Lung (tissue), 12 donors: ENCODE data around the gene BRMS1. TPM values are rescaled to one million over a fixed set of nuclear protein-coding genes. Genes with fewer than 3 reads are reported as not detected.

ENCODE experiments used
- ATAC-seq: fragments of 200-7000 bp; cut with Tn5 transposase; one replicate; pipeline ENCODE4 v1.9.1; 2020; ENCODE audit warnings: moderate number of reproducible peaks; ENCODE audit not compliant: insufficient read depth, low FRiP score
- DNase-seq, 3 donors: peaks; one replicate each; pipeline ENCODE4 v3.0.0-alpha.2; 2013 to 2017
- H3K27ac ChIP-seq, 2 donors: one replicate each; pipeline ENCODE4 v1.5.1; 2013; ENCODE audit warnings: mild to moderate bottlenecking in 2 of 2, moderate library complexity in 2 of 2, control low read depth in 1 of 2, inconsistent platforms in 1 of 2, low read depth in 1 of 2, low read length in 1 of 2
- H3K27me3 ChIP-seq, 3 donors: one replicate each; pipeline ENCODE4 v1.5.1; 2013; ENCODE audit warnings: low read length in 2 of 3; ENCODE audit not compliant: control insufficient read depth in 3 of 3, insufficient read depth in 3 of 3
- H3K36me3 ChIP-seq, 4 donors: one replicate each; pipeline ENCODE4 v1.5.1; 2013; ENCODE audit warnings: low read length in 4 of 4, mild to moderate bottlenecking in 1 of 4, moderate library complexity in 1 of 4; ENCODE audit not compliant: control insufficient read depth in 4 of 4, insufficient read depth in 4 of 4
- H3K4me1 ChIP-seq, 5 donors: one replicate each; pipeline ENCODE4 v1.5.1; 2013; ENCODE audit warnings: low read length in 5 of 5, mild to moderate bottlenecking in 2 of 5, moderate library complexity in 1 of 5; ENCODE audit not compliant: control insufficient read depth in 5 of 5, insufficient read depth in 5 of 5
- H3K4me3 ChIP-seq: one replicate; pipeline ENCODE4 v1.5.1; 2013; ENCODE audit warnings: mild to moderate bottlenecking, control low read depth, moderate library complexity
- H3K9ac ChIP-seq, 2 donors: one replicate each; pipeline ENCODE4 v1.5.1; 2013; ENCODE audit warnings: low read length in 2 of 2, control low read depth in 1 of 2; ENCODE audit not compliant: insufficient read depth in 1 of 2
- H3K9me3 ChIP-seq, 4 donors: one replicate each; pipeline ENCODE4 v1.5.1; 2013; ENCODE audit warnings: low read length in 3 of 4, mild to moderate bottlenecking in 1 of 4, moderate library complexity in 1 of 4; ENCODE audit not compliant: control insufficient read depth in 4 of 4, insufficient read depth in 3 of 4
- CTCF ChIP-seq: IDR thresholded peaks from 2 replicates; pipeline ENCODE4 v1.5.1; 2012; ENCODE audit warnings: mild to moderate bottlenecking; ENCODE audit errors: control extremely low read depth, extremely low read depth
- WGBS, 2 donors: extraction: QIAGEN DNeasy Blood & Tissue Kit; methylation state at CpG; one replicate each; pipeline ENCODE4 v1.1.7; 2013; 5-methylcytosine and 5-hydroxymethylcytosine counted together
- polyA plus RNA-seq, 2 donors: library from polyadenylated mRNA; stranded (reverse); fragments of 200-250 nt; gene quantifications; one replicate each; pipeline ENCODE4 v1.2.1, GENCODE V29; 2013
- total RNA-seq, 2 donors: library from RNA; depleted of rRNA in 1 of 2; stranded (reverse); fragments of >200 nt in 1 of 2; gene quantifications; one replicate each; pipeline ENCODE4 v1.2.1, GENCODE V29; 2014 to 2021
- donor health status: control.
- donor health status: control.
- donor health status: Bipolar disorder and iron deficiency.
- donor health status: healthy.
- donor health status: DM: yes; HTN: yes; CAD: no.

Gene BRMS1
- total and polyA plus RNA-seq, 4 donors, result 23.7 to 88.7 (median 49.2) TPM

GRCh38 chr11:66363187-66363601, 18.3 kb upstream of the BRMS1 start:
- Histone ChIP-seq H3K27ac (peak overlapping the region in 1 of 2 donors; percentile 0), H3K27me3 (no peaks in the 10 kb centered on the region), H3K9me3 (no peaks in the 10 kb centered on the region), H3K9ac (no peak overlapping the region), H3K4me3 (no peak overlapping the region), H3K4me1 (peaks cover 0 to 5% (median 0%) of the 10 kb centered on the region in 5 donors), H3K36me3 (no peaks in the 10 kb centered on the region)
- ATAC-seq (peak; percentile 19), DNase-seq (peak in 2 of 3 donors; percentile 35 to 39)
- TF ChIP-seq CTCF, result no peak
- WGBS, 2 donors, result 49 to 78% methylated on average over 14 of the region's 14 CpGs

GRCh38 chr11:66362481-66363147, 17.7 kb upstream of the BRMS1 start:
- peak overlapping the region in 1 of 2 donors; percentile 0 for H3K27ac ChIP-seq
- DNase-seq, result no peak

GRCh38 chr11:66361502-66361941, 16.6 kb upstream of the BRMS1 start:
- ATAC-seq (no peak), DNase-seq (no peak)
- WGBS, 2 donors, result 84 to 87% methylated on average over 6 of the region's 6 CpGs
- no peaks in the 10 kb centered on the region for H3K36me3 ChIP-seq
- no peak overlapping the region for H3K4me3 ChIP-seq
- TF ChIP-seq CTCF, result no peak
- H3K9ac ChIP-seq, result no peak overlapping the region
- peaks cover 0 to 5% (median 0%) of the 10 kb centered on the region in 5 donors for H3K4me1 ChIP-seq
- no peaks in the 10 kb centered on the region for H3K9me3 ChIP-seq
- H3K27me3 ChIP-seq, result no peaks in the 10 kb centered on the region
- no peak overlapping the region for H3K27ac ChIP-seq

More at GRCh38 chr11:66362481-66363147, 17.7 kb upstream of the BRMS1 start:
- Histone ChIP-seq H3K9ac (no peak overlapping the region), H3K36me3 (no peaks in the 10 kb centered on the region), H3K9me3 (no peaks in the 10 kb centered on the region), H3K4me3 (no peak overlapping the region), H3K27me3 (no peaks in the 10 kb centered on the region), H3K4me1 (peaks cover 0 to 5% (median 0%) of the 10 kb centered on the region in 5 donors)
- ATAC-seq, result no peak
- no peak for TF ChIP-seq CTCF
- WGBS, 2 donors, result 78 to 83% methylated on average over 9 of the region's 9 CpGs
